Measurements from ENCODE around the gene C6orf136.

DNA sequence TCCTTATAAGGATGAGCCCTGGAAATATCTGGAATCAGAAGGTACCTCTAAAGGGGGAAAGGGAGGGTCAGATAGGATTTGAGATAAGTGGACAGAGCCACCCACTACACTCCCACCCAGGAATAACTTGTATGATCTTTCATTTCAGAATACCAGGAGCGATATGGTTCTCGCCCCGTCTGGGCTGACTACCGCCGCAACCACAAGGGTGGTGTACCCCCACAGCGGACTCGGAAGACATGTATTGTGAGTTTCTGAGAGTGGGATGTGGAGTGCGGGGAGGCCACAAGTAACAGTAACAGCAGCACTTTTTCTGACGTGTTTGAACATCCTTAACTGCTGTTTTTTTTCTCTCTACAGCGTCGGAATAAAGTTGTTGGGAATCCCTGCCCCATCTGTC, 27.4 kb upstream of the C6orf136 start:
- no peak for TF ChIP-seq CTCF (IDR thresholded peaks at IDR 0.05)
- TF ChIP-seq POLR2AphosphoS5 (IDR thresholded peaks at IDR 0.05; ENCODE audit: low read depth, low read length) = no peak
